ENCODE measurements around the gene NUP98.

Gene NUP98

DNA sequence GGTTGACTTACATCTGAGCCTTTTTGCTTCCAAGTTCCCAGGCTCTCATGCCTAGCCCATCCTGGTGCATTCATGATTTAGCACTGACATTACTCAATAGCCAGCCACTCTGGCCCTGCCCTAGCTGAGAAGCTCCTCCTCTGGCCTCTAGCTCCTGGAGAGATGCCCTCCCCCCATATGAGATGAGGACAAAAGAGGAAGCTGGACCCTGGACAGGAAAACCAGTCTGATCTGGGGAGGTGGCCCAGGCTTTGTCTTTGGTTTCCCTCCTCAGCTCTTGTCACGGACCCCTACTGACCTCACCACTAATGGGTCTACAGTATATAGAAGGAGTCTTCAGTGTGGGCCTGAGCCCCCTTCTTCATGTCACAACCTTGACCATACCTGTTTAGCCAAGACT is 40.4 kb upstream of the NUP98 start:
- DNase-seq: peak in 1 of 2 donors; percentile 19
- Histone ChIP-seq H3K14ac (ENCODE audit: low read length) (no peak overlapping the region), H3K9me3 (ENCODE audit: insufficient read depth, low read depth, low read length) (no peaks in the 10 kb centered on the region), H2BK12ac (ENCODE audit: low read length) (no peak overlapping the region), H3K4me1 (ENCODE audit: control insufficient read depth in 1 of 2, insufficient read depth in 2 of 2, low read length in 2 of 2) (peaks cover 11 to 28% of the 10 kb centered on the region in 2 experiments), H3K4me2 (ENCODE audit: low read length) (no peak overlapping the region), H2BK5ac (ENCODE audit: low read depth, low read length, poor library complexity) (no peak overlapping the region), H2AFZ (ENCODE audit: insufficient read depth, low read length, poor library complexity) (no peak overlapping the region), H3K79me1 (ENCODE audit: low read length) (peaks cover 9% of the 10 kb centered on the region), H3K36me3 (ENCODE audit: control insufficient read depth in 1 of 2, insufficient read depth in 2 of 2, low read length in 2 of 2) (peaks cover 1 to 5% of the 10 kb centered on the region in 2 experiments), H4K8ac (ENCODE audit: low read depth, low read length) (no peak overlapping the region), H3K79me2 (ENCODE audit: control insufficient read depth, insufficient read depth, low read length, poor library complexity) (peaks cover 12% of the 10 kb centered on the region), H2BK120ac (ENCODE audit: insufficient read depth, low read length, poor library complexity) (no peak overlapping the region), H4K12ac (ENCODE audit: low read depth, low read length) (no peak overlapping the region), H3K9ac (ENCODE audit: low read length) (no peak overlapping the region), H3K4me3 (ENCODE audit: low read depth, low read length) (no peak overlapping the region), H3K23ac (ENCODE audit: low read length) (no peak overlapping the region), H3K18ac (ENCODE audit: low read length) (peak overlapping the region; percentile 14), H3K27me3 (ENCODE audit: insufficient read depth, low read length) (no peaks in the 10 kb centered on the region), H3K27ac (ENCODE audit: low read depth, low read length) (no peak overlapping the region), H4K91ac (ENCODE audit: low read depth, low read length) (no peak overlapping the region), H2AK5ac (ENCODE audit: low read length) (no peak overlapping the region), H3K4ac (ENCODE audit: low read depth, low read length) (peak overlapping the region; percentile 73)
- WGBS (ENCODE audit: extremely low coverage, insufficient coverage, insufficient read length): no CpG with 5 or more reads among the region's 1 CpG

- Histone ChIP-seq H3K27me3 (ENCODE audit: insufficient read depth, low read length) (no peaks in the 10 kb centered on the region), H2BK120ac (ENCODE audit: insufficient read depth, low read length, poor library complexity) (no peak overlapping the region), H3K9me3 (ENCODE audit: insufficient read depth, low read depth, low read length) (no peaks in the 10 kb centered on the region), H4K8ac (ENCODE audit: low read depth, low read length) (no peak overlapping the region), H2AK5ac (ENCODE audit: low read length) (no peak overlapping the region), H2BK12ac (ENCODE audit: low read length) (no peak overlapping the region), H3K4me1 (ENCODE audit: control insufficient read depth in 1 of 2, insufficient read depth in 2 of 2, low read length in 2 of 2) (peaks cover 11 to 28% of the 10 kb centered on the region in 2 experiments), H3K27ac (ENCODE audit: low read depth, low read length) (no peak overlapping the region), H3K14ac (ENCODE audit: low read length) (no peak overlapping the region), H4K91ac (ENCODE audit: low read depth, low read length) (no peak overlapping the region), H2BK5ac (ENCODE audit: low read depth, low read length, poor library complexity) (no peak overlapping the region), H2AFZ (ENCODE audit: insufficient read depth, low read length, poor library complexity) (no peak overlapping the region), H3K79me1 (ENCODE audit: low read length) (peaks cover 9% of the 10 kb centered on the region), H3K9ac (ENCODE audit: low read length) (no peak overlapping the region), H3K4me2 (ENCODE audit: low read length) (no peak overlapping the region), H3K23ac (ENCODE audit: low read length) (no peak overlapping the region), H3K79me2 (ENCODE audit: control insufficient read depth, insufficient read depth, low read length, poor library complexity) (peaks cover 12% of the 10 kb centered on the region), H3K4ac (ENCODE audit: low read depth, low read length) (peak overlapping the region; percentile 72), H3K36me3 (ENCODE audit: control insufficient read depth in 1 of 2, insufficient read depth in 2 of 2, low read length in 2 of 2) (peaks cover 1 to 7% of the 10 kb centered on the region in 2 experiments), H4K12ac (ENCODE audit: low read depth, low read length) (no peak overlapping the region), H3K18ac (ENCODE audit: low read length) (no peak overlapping the region), H3K4me3 (ENCODE audit: low read depth, low read length) (no peak overlapping the region)
- no CpG with 5 or more reads among the region's 5 CpGs for WGBS (ENCODE audit: extremely low coverage, insufficient coverage, insufficient read length)
- peak in 1 of 2 donors; percentile 23 for DNase-seq
These were observed 39.5 kb upstream of the NUP98 start for GRCh38 chr11:3836903-3837302.

- Histone ChIP-seq H2BK5ac (ENCODE audit: low read depth, low read length, poor library complexity) (no peak overlapping the region), H3K4ac (ENCODE audit: low read depth, low read length) (peak overlapping the region; percentile 49), H2BK120ac (ENCODE audit: insufficient read depth, low read length, poor library complexity) (no peak overlapping the region), H2AK5ac (ENCODE audit: low read length) (no peak overlapping the region), H3K18ac (ENCODE audit: low read length) (no peak overlapping the region), H4K12ac (ENCODE audit: low read depth, low read length) (no peak overlapping the region), H3K79me1 (ENCODE audit: low read length) (peaks cover 4% of the 10 kb centered on the region), H3K9ac (ENCODE audit: low read length) (no peak overlapping the region), H3K4me2 (ENCODE audit: low read length) (no peak overlapping the region), H4K8ac (ENCODE audit: low read depth, low read length) (no peak overlapping the region), H4K91ac (ENCODE audit: low read depth, low read length) (no peak overlapping the region), H3K27ac (ENCODE audit: low read depth, low read length) (no peak overlapping the region), H3K14ac (ENCODE audit: low read length) (no peak overlapping the region), H3K27me3 (ENCODE audit: insufficient read depth, low read length) (no peaks in the 10 kb centered on the region), H3K79me2 (ENCODE audit: control insufficient read depth, insufficient read depth, low read length, poor library complexity) (peaks cover 10% of the 10 kb centered on the region), H3K23ac (ENCODE audit: low read length) (no peak overlapping the region), H3K4me1 (ENCODE audit: control insufficient read depth in 1 of 2, insufficient read depth in 2 of 2, low read length in 2 of 2) (peaks cover 11 to 28% of the 10 kb centered on the region in 2 experiments), H3K36me3 (ENCODE audit: control insufficient read depth in 1 of 2, insufficient read depth in 2 of 2, low read length in 2 of 2) (peaks cover 5 to 13% of the 10 kb centered on the region in 2 experiments), H3K9me3 (ENCODE audit: insufficient read depth, low read depth, low read length) (no peaks in the 10 kb centered on the region), H2AFZ (ENCODE audit: insufficient read depth, low read length, poor library complexity) (no peak overlapping the region), H3K4me3 (ENCODE audit: low read depth, low read length) (no peak overlapping the region), H2BK12ac (ENCODE audit: low read length) (no peak overlapping the region)
- DNase-seq: no peak
- no CpG with 5 or more reads among the region's 4 CpGs for WGBS (ENCODE audit: extremely low coverage, insufficient coverage, insufficient read length)
These were observed 38.4 kb upstream of the NUP98 start for GRCh38 chr11:3835751-3836150.

DNA sequence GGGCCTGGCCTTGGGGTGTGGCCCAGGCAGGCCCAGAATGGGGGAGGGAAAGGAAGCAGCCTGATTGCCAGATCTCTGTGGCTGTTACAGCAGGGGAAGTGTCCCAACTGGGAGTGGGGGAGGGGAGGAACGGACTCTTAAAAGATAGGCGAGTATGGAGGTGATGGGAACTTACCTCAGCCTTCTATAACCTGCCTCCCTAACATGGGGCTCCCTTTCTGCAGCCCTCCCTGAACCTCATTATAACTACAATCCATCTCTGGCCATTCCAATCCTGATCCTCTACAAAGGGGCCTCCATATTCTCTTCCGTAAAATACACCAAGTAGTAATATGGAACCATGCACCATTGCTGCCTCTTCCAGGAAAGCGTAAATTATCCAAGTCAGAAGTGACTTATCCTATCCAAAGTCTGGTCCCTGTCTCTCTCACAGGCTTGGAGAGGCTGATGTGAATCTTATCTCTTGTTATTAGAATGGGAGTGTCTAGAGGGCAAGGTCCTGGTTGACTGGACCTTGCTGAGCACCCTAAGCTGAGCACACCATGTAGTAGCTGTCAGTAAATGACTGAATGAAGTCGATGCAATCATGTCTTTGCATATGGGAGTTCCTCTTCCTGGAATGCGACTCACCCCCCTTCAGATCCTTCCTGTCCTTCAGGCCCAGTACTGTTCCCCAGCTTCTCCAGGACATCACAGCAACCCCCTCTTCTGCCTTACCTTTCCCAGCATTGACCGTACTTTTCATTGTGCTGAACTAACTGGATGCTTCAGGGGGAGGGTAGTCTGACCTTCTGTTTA is 37.5 kb upstream of the NUP98 start:
- H3K4ac ChIP-seq (ENCODE audit: low read depth, low read length): no peak overlapping the region
- H4K91ac ChIP-seq (ENCODE audit: low read depth, low read length): no peak overlapping the region
- H3K27ac ChIP-seq (ENCODE audit: low read depth, low read length): no peak overlapping the region
- H3K4me3 ChIP-seq (ENCODE audit: low read depth, low read length): no peak overlapping the region
- peaks cover 6 to 15% of the 10 kb centered on the region in 2 experiments for H3K36me3 ChIP-seq (ENCODE audit: control insufficient read depth in 1 of 2, insufficient read depth in 2 of 2, low read length in 2 of 2)
- no peak overlapping the region for H2BK120ac ChIP-seq (ENCODE audit: insufficient read depth, low read length, poor library complexity)
- DNase-seq: no peak
- H2AFZ ChIP-seq (ENCODE audit: insufficient read depth, low read length, poor library complexity): no peak overlapping the region
- no peak overlapping the region for H3K4me2 ChIP-seq (ENCODE audit: low read length)
- H4K8ac ChIP-seq (ENCODE audit: low read depth, low read length): no peak overlapping the region
- no peak overlapping the region for H3K18ac ChIP-seq (ENCODE audit: low read length)
- no peak overlapping the region for H3K9ac ChIP-seq (ENCODE audit: low read length)
- H2BK12ac ChIP-seq (ENCODE audit: low read length): no peak overlapping the region
- peaks cover 4% of the 10 kb centered on the region for H3K79me2 ChIP-seq (ENCODE audit: control insufficient read depth, insufficient read depth, low read length, poor library complexity)
- H3K9me3 ChIP-seq (ENCODE audit: insufficient read depth, low read depth, low read length): no peaks in the 10 kb centered on the region
- no peak overlapping the region for H2BK5ac ChIP-seq (ENCODE audit: low read depth, low read length, poor library complexity)
- H3K79me1 ChIP-seq (ENCODE audit: low read length): no peaks in the 10 kb centered on the region
- H3K14ac ChIP-seq (ENCODE audit: low read length): no peak overlapping the region
- H2AK5ac ChIP-seq (ENCODE audit: low read length): no peak overlapping the region
- H3K23ac ChIP-seq (ENCODE audit: low read length): no peak overlapping the region
- no peak overlapping the region for H4K12ac ChIP-seq (ENCODE audit: low read depth, low read length)
- peaks cover 11 to 28% of the 10 kb centered on the region in 2 experiments for H3K4me1 ChIP-seq (ENCODE audit: control insufficient read depth in 1 of 2, insufficient read depth in 2 of 2, low read length in 2 of 2)
- no peaks in the 10 kb centered on the region for H3K27me3 ChIP-seq (ENCODE audit: insufficient read depth, low read length)
- WGBS (ENCODE audit: extremely low coverage, insufficient coverage, insufficient read length): no CpG with 5 or more reads among the region's 7 CpGs
